Ecto neural progenitor cell (in vitro differentiated cells): ENCODE data around the gene CD48.

Experiments
- DNase-seq: peaks from one replicate; pipeline ENCODE4 v3.0.0-alpha.2; 2018; ENCODE audit warnings: low spot score

Gene CD48

GRCh38 chr1:160676869-160677597, 34.6 kb downstream of the CD48 start:
- no peak for DNase-seq

GRCh38 chr1:160675641-160676410, 35.8 kb downstream of the CD48 start:
- peak; percentile 60 for DNase-seq

- no peak for DNase-seq
These were observed 37.2 kb downstream of the CD48 start for GRCh38 chr1:160674415-160674814.

GRCh38 chr1:160672789-160673695, 38.6 kb downstream of the CD48 start:
- DNase-seq = no peak

GRCh38 chr1:160671603-160672517, 39.8 kb downstream of the CD48 start:
- DNase-seq = no peak

- DNase-seq = no peak
These were observed 40.9 kb downstream of the CD48 start for GRCh38 chr1:160670701-160671100.

- no peak for DNase-seq
These were observed 41.8 kb downstream of the CD48 start for GRCh38 chr1:160669802-160670201.

GRCh38 chr1:160669276-160669675, 42.3 kb downstream of the CD48 start:
- no peak for DNase-seq

- no peak for DNase-seq
These were observed 43.7 kb downstream of the CD48 start for GRCh38 chr1:160667896-160668295.

GRCh38 chr1:160666079-160666442, 45.6 kb downstream of the CD48 start:
- no peak for DNase-seq

GRCh38 chr1:160665330-160666078, 46.1 kb downstream of the CD48 start:
- no peak for DNase-seq

GRCh38 chr1:160664573-160665051, 47.0 kb downstream of the CD48 start:
- no peak for DNase-seq

- DNase-seq = no peak
These were observed 48.7 kb downstream of the CD48 start for GRCh38 chr1:160662910-160663309.

GRCh38 chr1:160659566-160659965, 52.1 kb downstream of the CD48 start:
- no peak for DNase-seq

GRCh38 chr1:160658814-160659193, 52.8 kb downstream of the CD48 start:
- no peak for DNase-seq

- DNase-seq = no peak
These were observed 53.3 kb downstream of the CD48 start for GRCh38 chr1:160658162-160658813.

- no peak for DNase-seq
These were observed 54.3 kb downstream of the CD48 start for GRCh38 chr1:160657250-160657781.

GRCh38 chr1:160656737-160657136, 54.9 kb downstream of the CD48 start:
- no peak for DNase-seq

GRCh38 chr1:160653620-160654016, 58.0 kb downstream of the CD48 start:
- DNase-seq = no peak
